K562 (cell line): ENCODE data around the gene ZSWIM3. TPM values are rescaled to one million over a fixed set of nuclear protein-coding genes. Genes with fewer than 3 reads are reported as not detected.

Source experiments
- DDX20 ChIP-seq: fragments of 450-650 bp; IDR thresholded peaks from 2 replicates; pipeline ENCODE4 v1.6.1; 2016; ENCODE audit warnings: missing genetic modification characterization, low read depth, mild to moderate bottlenecking, missing compliant biosample characterization, moderate library complexity
- ELF1 ChIP-seq: fragments of 200-800 bp; sonication (Bioruptor generic); IDR thresholded peaks from 2 replicates; pipeline ENCODE4 v1.6.1; 2016; ENCODE audit warnings: missing genetic modification characterization, missing compliant biosample characterization
- GTF2E2 ChIP-seq: fragments of 200-800 bp; sonication (Bioruptor generic); IDR thresholded peaks from 2 replicates; pipeline ENCODE4 v1.6.1; 2016; ENCODE audit warnings: missing genetic modification characterization, missing compliant biosample characterization
- PHB2 ChIP-seq: fragments of 450-650 bp; IDR thresholded peaks from 2 replicates; pipeline ENCODE4 v1.6.1; 2017; ENCODE audit warnings: low read depth
- RAD51 ChIP-seq: fragments of 450-650 bp; IDR thresholded peaks from 2 replicates; pipeline ENCODE4 v1.7.1; 2016; ENCODE audit warnings: low read depth, mild to moderate bottlenecking, borderline replicate concordance
- RBM14 ChIP-seq: fragments of 200-400 bp; formaldehyde crosslinking; IDR thresholded peaks from 2 replicates; pipeline ENCODE4 v1.6.1; 2018; ENCODE audit warnings: low read depth, mild to moderate bottlenecking, low read length, moderate library complexity, borderline replicate concordance; ENCODE audit not compliant: insufficient read depth
- SUPT5H ChIP-seq: fragments of 450-650 bp; IDR thresholded peaks from 2 replicates; pipeline ENCODE4 v1.6.1; 2016
- TFE3 ChIP-seq: fragments of 450-650 bp; formaldehyde crosslinking; IDR thresholded peaks from 2 replicates; pipeline ENCODE4 v1.4.0; 2020; ENCODE audit warnings: mild to moderate bottlenecking, mixed read lengths
- VEZF1 ChIP-seq: fragments of 200-800 bp; sonication (Bioruptor generic); IDR thresholded peaks from 2 replicates; pipeline ENCODE4 v1.6.1; 2017; ENCODE audit warnings: missing genetic modification characterization, missing compliant biosample characterization
- XRCC4 ChIP-seq: IDR thresholded peaks from one replicate; pipeline ENCODE4 v1.6.1; 2011; ENCODE audit not compliant: insufficient read depth, insufficient read length; ENCODE audit errors: extremely low read depth
- ZBTB7A ChIP-seq: IDR thresholded peaks from 2 replicates; pipeline ENCODE4 v1.6.1; 2011; ENCODE audit warnings: low read depth, mild to moderate bottlenecking, low read length, moderate library complexity, borderline replicate concordance; ENCODE audit not compliant: control insufficient read depth
- ZFP1 ChIP-seq: fragments of 450-650 bp; formaldehyde crosslinking; IDR thresholded peaks from 2 replicates; pipeline ENCODE4 v1.4.0; 2020; ENCODE audit warnings: mild to moderate bottlenecking, mixed read lengths
- ZNF431 ChIP-seq: sonication (generic); formaldehyde crosslinking; IDR thresholded peaks from 2 replicates; pipeline ENCODE4 v1.8.0; 2022; ENCODE audit warnings: mild to moderate bottlenecking, missing genetic modification reagents
- ZNF518B ChIP-seq: fragments of 250-450 bp; sonication (Bioruptor Pico); IDR thresholded peaks from 2 replicates; pipeline ENCODE4 v1.5.0; 2021; ENCODE audit warnings: mild to moderate bottlenecking, moderate library complexity
- ZNF609 ChIP-seq: sonication (generic); formaldehyde crosslinking; IDR thresholded peaks from 2 replicates; pipeline ENCODE4 v1.8.1; 2023; ENCODE audit warnings: missing genetic modification reagents, mild to moderate bottlenecking, borderline replicate concordance
- polyA plus RNA-seq, 8 experiments: library from polyadenylated mRNA; depleted of rRNA in 4 of 8; stranded (reverse) in 5 of 8; unstranded in 3 of 8; fragments of >200 nt; fragmentation: Nextera tagmentation in 2 of 8; fragmentation: Illumina TruSeq in 1 of 8; extraction: Ambion mirVana in 2 of 8; extraction: Trizol in 1 of 8; gene quantifications; 2 replicates each; pipeline versions ENCODE4 v1.2.1 to v1.2.3, GENCODE V29; 2011 to 2014; ENCODE audit warnings: inconsistent platforms in 1 of 8, missing spikeins in 1 of 8
- total RNA-seq, 7 experiments: library from RNA; depleted of rRNA in 6 of 7; stranded (reverse); fragments of >200 nt in 6 of 7; fragmentation: Illumina TruSeq in 2 of 7; extraction: Trizol in 2 of 7; gene quantifications; 2 replicates each; pipeline versions ENCODE4 v1.2.1 to v1.2.3, GENCODE V29; 2011 to 2021; ENCODE audit warnings: low replicate concordance in 1 of 7

ZSWIM3 gene
- total and polyA plus RNA-seq, 9 of the 15 experiments (the other 6 are each of a cell fraction or from before 2014, with no cell fraction given) = 1.7 to 4.3 (median 2.9) TPM

- no peak for TF ChIP-seq ZFP1 (CRISPR knock-in tag)
- peak; percentile 62; the same call in 1 of the 2 replicates for TF ChIP-seq VEZF1
- TF ChIP-seq ZNF518B (CRISPR knock-in tag) = no peak
- TF ChIP-seq TFE3 = no peak
- no peak for TF ChIP-seq XRCC4
- no peak for TF ChIP-seq DDX20
- TF ChIP-seq GTF2E2 (tag) = 0 out of 2 replicates have a peak, but pooled peaks have one; percentile 32
- peak; percentile 56; the same call in 1 of the 2 replicates for TF ChIP-seq RAD51
- TF ChIP-seq ELF1 (tag) = no peak
- no peak for TF ChIP-seq PHB2
- no peak for TF ChIP-seq ZNF609 (CRISPR knock-in tag)
- no peak for TF ChIP-seq ZNF431 (CRISPR knock-in tag)
- no peak for TF ChIP-seq RBM14
- peak; percentile 54; the same call in 1 of the 2 replicates for TF ChIP-seq ZBTB7A
- TF ChIP-seq SUPT5H = peak; percentile 39
Measured at GRCh38 chr20:45911486-45912343, 54.3 kb downstream of the ZSWIM3 start, which contains the start of gene PLTP (continued).
